Transverse colon (tissue), 4 donors: Measurements from ENCODE around the gene PCDHGA9. TPM values are rescaled to one million over a fixed set of nuclear protein-coding genes. Genes with fewer than 3 reads are reported as not detected.
"Not testable (repeated sequence)": the region's sequence is repeated elsewhere in the genome, so short reads cannot be mapped to it uniquely, and the experiment has no call there.

ENCODE experiments used
- DNase-seq: peaks from one replicate; pipeline ENCODE4 v3.0.0-alpha.2; 2019
- H3K27ac ChIP-seq, 4 donors: fragments of 200-600 bp; sonication (generic); 2 replicates each; pipeline ENCODE4 v1.5.1; 2016 to 2018; ENCODE audit warnings: inconsistent platforms in 4 of 4
- H3K27me3 ChIP-seq: fragments of 200-600 bp; sonication (generic); 2 replicates; pipeline ENCODE4 v1.5.1; 2017; ENCODE audit warnings: inconsistent platforms
- H3K36me3 ChIP-seq, 4 donors: fragments of 200-600 bp; sonication (generic); 2 replicates each; pipeline ENCODE4 v1.5.1; 2017 to 2019; ENCODE audit warnings: inconsistent platforms in 4 of 4
- H3K4me1 ChIP-seq, 4 donors: fragments of 200-600 bp; sonication (generic); 2 replicates each; pipeline ENCODE4 v1.5.1; 2017 to 2020; ENCODE audit warnings: inconsistent platforms in 4 of 4
- H3K4me3 ChIP-seq, 4 donors: fragments of 200-600 bp; sonication (generic); 1 replicate in 1 of 4; 2 replicates in 3 of 4; pipeline versions ENCODE4 v1.5.1 to v1.6.1; 2017 to 2019; ENCODE audit warnings: inconsistent platforms in 4 of 4
- H3K9me3 ChIP-seq, 2 donors: fragments of 200-600 bp; sonication (generic); 2 replicates each; pipeline ENCODE4 v1.5.1; 2017 to 2019; ENCODE audit warnings: inconsistent platforms in 2 of 2
- CTCF ChIP-seq, 5 experiments: fragments of 200-600 bp in 3 of 5; fragments of 450-650 bp in 2 of 5; sonication (generic) in 3 of 5; IDR thresholded peaks; 1 replicate in 2 of 5; 2 replicates in 3 of 5; pipeline ENCODE4 v1.5.1; 2016 to 2017; ENCODE audit warnings: antibody characterized with exemption in 5 of 5, inconsistent platforms in 3 of 5, mild to moderate bottlenecking in 2 of 5, moderate library complexity in 1 of 5
- EP300 ChIP-seq: sonication (generic); formaldehyde crosslinking; IDR thresholded peaks from one replicate; pipeline ENCODE4 v1.6.1; 2017; ENCODE audit warnings: antibody characterized with exemption, low read depth
- POLR2A ChIP-seq: fragments of 450-650 bp; IDR thresholded peaks from one replicate; pipeline ENCODE4 v1.6.1; 2016; ENCODE audit warnings: antibody characterized with exemption, mild to moderate bottlenecking, moderate library complexity
- POLR2AphosphoS5 ChIP-seq, 3 donors: sonication (generic); formaldehyde crosslinking; IDR thresholded peaks; one replicate each; pipeline ENCODE4 v1.6.1; 2016; ENCODE audit warnings: antibody characterized with exemption in 3 of 3
- WGBS, 2 donors: methylation state at CpG; one replicate each; pipeline ENCODE4 v1.1.5; 2018; ENCODE audit warnings: low coverage in 1 of 2; 5-methylcytosine and 5-hydroxymethylcytosine counted together
- in situ Hi-C, 4 donors: fragments of 200-750 bp; cut with MboI; loops; one replicate each; pipeline versions ENCODE4 v1.15.0 to v1.15.1; 2017; ENCODE audit warnings: low sequenced_read_pairs in 3 of 4, low pct_ligation_motif_present in 1 of 4, low pct_unique_long_range_greater_than_20kb in 1 of 4
- intact Hi-C: fragments of 100-400 bp; cut with DNase I; formaldehyde crosslinking; loops from one replicate; pipeline ENCODE4 v1.15.1; 2023; ENCODE audit warnings: low total_unique reads
- total RNA-seq, 4 donors: library from RNA; depleted of rRNA; stranded (reverse); fragments of >200 nt; gene quantifications; one replicate each; pipeline ENCODE4 v1.1.0, GENCODE V29; 2016

The PCDHGA9 gene
- total RNA-seq, 4 donors from 2014 or later, result 1.2 to 4.6 (median 3.4) TPM

- TF ChIP-seq CTCF (IDR thresholded peaks at IDR 0.05), result peak; percentile 39 to 51 (median 43)
- in situ Hi-C loops, result loop anchor here in 1 of 4 donors (10.0 kb wide), 1 partner anchor 137 kb away; no protein-coding TSS in a partner anchor
- intact Hi-C loops, result loop anchor here (10.0 kb wide), 1 partner anchor 147 kb away; no protein-coding TSS in a partner anchor
- H3K36me3 ChIP-seq, H3K27me3 ChIP-seq, H3K4me1 ChIP-seq: not testable (repeated sequence)
- WGBS, 2 donors, result 38 to 41% methylated on average over 16 to 47 of the region's 47 CpGs
- H3K27ac ChIP-seq, result peak within 1 kb of the TSS in 1 of 4 donors; percentile 8
- H3K4me3 ChIP-seq, result peak within 1 kb of the TSS in 3 of 4 donors; percentile 15 to 37 (median 15)
- DNase-seq, result peak; percentile 58
- H3K9me3 ChIP-seq, result peaks cover 56 to 96% of the 10 kb centered on the region in 2 donors
These were observed 15.1 kb downstream of the PCDHGA9 start, which contains the start of gene PCDHGB7 for GRCh38 chr5:141417494-141418172. Gene PCDHGB7 (plus strand): TSS chr5:141417677. CDS start chr5:141417860, 183 bp downstream.

GRCh38 chr5:141419074-141419880, 16.7 kb downstream of the PCDHGA9 start:
- TF ChIP-seq POLR2AphosphoS5 (IDR thresholded peaks at IDR 0.05) (no peak), POLR2A (no peak), CTCF (IDR thresholded peaks at IDR 0.05) (no peak), EP300 (no peak)
- WGBS, 2 donors, result 72% methylated on average over 47 of the region's 74 CpGs; no CpG with 5 or more reads in 1 of the 2 donors
- Histone ChIP-seq H3K4me1 (no peaks in the 10 kb centered on the region), H3K4me3 (no peak overlapping the region), H3K27me3 (peaks cover 4% of the 10 kb centered on the region), H3K27ac (no peak overlapping the region), H3K9me3 (peaks cover 64 to 97% of the 10 kb centered on the region in 2 donors), H3K36me3 (no peaks in the 10 kb centered on the region)
- DNase-seq, result no peak
- intact Hi-C loops, result loop anchor here (10.0 kb wide), 1 partner anchor 146 kb away; no protein-coding TSS in a partner anchor
- in situ Hi-C loops, result loop anchor here in 1 of 4 donors (10.0 kb wide), 1 partner anchor 136 kb away; no protein-coding TSS in a partner anchor

GRCh38 chr5:141420855-141421488, 18.4 kb downstream of the PCDHGA9 start, which contains the start of gene PCDHGA11:
Gene PCDHGA11 (plus strand): TSS chr5:141421051. CDS start chr5:141421228, 177 bp downstream.
- Histone ChIP-seq H3K9me3 (peaks cover 76 to 99% of the 10 kb centered on the region in 2 donors), H3K4me3 (peak within 1 kb of the TSS in 2 of 4 donors; percentile 2 to 28), H3K36me3 (no peaks in the 10 kb centered on the region), H3K27ac (no peak within 1 kb of the TSS), H3K4me1 (no peaks in the 10 kb centered on the region), H3K27me3 (peaks cover 4% of the 10 kb centered on the region)
- intact Hi-C loops (no loop called here), in situ Hi-C loops (no loop called here)
- WGBS, 2 donors, result 36 to 52% methylated on average over 9 to 42 of the region's 42 CpGs
- peak in 2 of 5 experiments; percentile 18 to 20 for TF ChIP-seq CTCF (IDR thresholded peaks at IDR 0.05)
- TF ChIP-seq EP300, result no peak
- no peak for TF ChIP-seq POLR2AphosphoS5 (IDR thresholded peaks at IDR 0.05)
- TF ChIP-seq POLR2A, result no peak
- no peak for DNase-seq

- H3K36me3 ChIP-seq, result no peaks in the 10 kb centered on the region
- intact Hi-C loops, result no loop called here
- in situ Hi-C loops, result no loop called here
- H3K27ac ChIP-seq, result no peak overlapping the region
- H3K4me3 ChIP-seq, result peak overlapping the region in 1 of 4 donors; percentile 28
- peaks cover 4% of the 10 kb centered on the region for H3K27me3 ChIP-seq
- TF ChIP-seq POLR2AphosphoS5 (IDR thresholded peaks at IDR 0.05) (no peak), POLR2A (no peak), EP300 (no peak), CTCF (IDR thresholded peaks at IDR 0.05) (no peak)
- no peak for DNase-seq
- H3K4me1 ChIP-seq, result no peaks in the 10 kb centered on the region
- WGBS, 2 donors, result 16 to 31% methylated on average over 7 to 13 of the region's 13 CpGs
- peaks cover 75 to 99% of the 10 kb centered on the region in 2 donors for H3K9me3 ChIP-seq
These were observed 18.9 kb downstream of the PCDHGA9 start for GRCh38 chr5:141421489-141421855.
